ENCODE results near the gene TWSG1. TPM values are rescaled to one million over a fixed set of nuclear protein-coding genes. Genes with fewer than 3 reads are reported as not detected.

Gene TWSG1
- polyA plus RNA-seq, 1 experiment = 328 TPM

DNA sequence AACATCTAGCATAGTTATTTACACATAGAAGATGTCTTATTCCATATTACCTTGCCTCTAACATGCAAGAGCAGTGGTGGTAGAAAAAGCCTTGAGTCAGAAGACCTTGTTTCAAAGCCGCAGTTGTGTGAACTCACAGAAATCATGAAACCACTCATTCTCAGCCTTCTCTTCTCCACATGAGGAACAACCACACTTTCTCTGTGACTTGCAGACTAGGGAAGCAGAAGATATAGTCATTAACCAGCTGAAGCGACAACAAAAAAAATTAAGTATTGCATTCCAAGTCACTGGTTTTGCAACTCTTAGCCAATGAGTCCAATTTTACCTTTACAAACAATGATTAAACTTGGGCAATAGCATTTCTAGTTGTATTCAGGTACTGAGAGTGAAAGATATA, 19.0 kb downstream of the TWSG1 start:
- Histone ChIP-seq H3K27ac (ENCODE audit: low read depth, low read length) (no peak overlapping the region), H3K4me3 (ENCODE audit: low read depth, low read length) (no peak overlapping the region), H3K9me3 (ENCODE audit: control insufficient read depth, insufficient read depth, low read length) (no peaks in the 10 kb centered on the region), H3K27me3 (ENCODE audit: control insufficient read depth, insufficient read depth, low read length) (no peaks in the 10 kb centered on the region)
- DNase-seq (ENCODE audit: low read depth, low spot score) = no peak
- ChIA-PET POLR2A (no interaction called here), CTCF (no interaction called here)
- TF ChIP-seq, protein P1, sequence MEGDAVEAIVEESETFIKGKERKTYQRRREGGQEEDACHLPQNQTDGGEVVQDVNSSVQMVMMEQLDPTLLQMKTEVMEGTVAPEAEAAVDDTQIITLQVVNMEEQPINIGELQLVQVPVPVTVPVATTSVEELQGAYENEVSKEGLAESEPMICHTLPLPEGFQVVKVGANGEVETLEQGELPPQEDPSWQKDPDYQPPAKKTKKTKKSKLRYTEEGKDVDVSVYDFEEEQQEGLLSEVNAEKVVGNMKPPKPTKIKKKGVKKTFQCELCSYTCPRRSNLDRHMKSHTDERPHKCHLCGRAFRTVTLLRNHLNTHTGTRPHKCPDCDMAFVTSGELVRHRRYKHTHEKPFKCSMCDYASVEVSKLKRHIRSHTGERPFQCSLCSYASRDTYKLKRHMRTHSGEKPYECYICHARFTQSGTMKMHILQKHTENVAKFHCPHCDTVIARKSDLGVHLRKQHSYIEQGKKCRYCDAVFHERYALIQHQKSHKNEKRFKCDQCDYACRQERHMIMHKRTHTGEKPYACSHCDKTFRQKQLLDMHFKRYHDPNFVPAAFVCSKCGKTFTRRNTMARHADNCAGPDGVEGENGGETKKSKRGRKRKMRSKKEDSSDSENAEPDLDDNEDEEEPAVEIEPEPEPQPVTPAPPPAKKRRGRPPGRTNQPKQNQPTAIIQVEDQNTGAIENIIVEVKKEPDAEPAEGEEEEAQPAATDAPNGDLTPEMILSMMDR (IDR thresholded peaks at IDR 0.05; ENCODE audit: low read depth, low read length) = no peak

DNA sequence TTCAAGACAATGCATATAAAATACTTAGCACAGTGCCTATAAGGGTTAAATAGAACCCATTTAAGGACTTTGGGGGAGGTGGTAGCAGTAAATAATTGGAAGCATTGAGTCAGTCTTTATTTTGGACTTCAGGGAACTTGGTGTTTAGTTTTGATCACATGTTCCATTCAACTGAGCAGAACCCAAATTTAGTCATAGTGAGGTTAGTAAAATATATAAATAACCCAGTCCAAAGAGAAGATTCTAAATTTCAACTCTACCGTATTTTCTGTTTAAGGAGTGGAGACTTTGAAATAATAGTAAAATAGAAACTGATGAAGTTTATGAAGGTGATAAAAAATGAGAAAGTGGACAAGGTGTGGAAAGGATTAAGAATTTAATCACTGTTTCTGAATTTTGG, 19.7 kb downstream of the TWSG1 start:
- no peak for DNase-seq (ENCODE audit: low read depth, low spot score)
- ChIA-PET CTCF (no interaction called here), POLR2A (no interaction called here)
- no peaks in the 10 kb centered on the region for H3K27me3 ChIP-seq (ENCODE audit: control insufficient read depth, insufficient read depth, low read length)
- H3K4me3 ChIP-seq (ENCODE audit: low read depth, low read length) = no peak overlapping the region
- no peaks in the 10 kb centered on the region for H3K9me3 ChIP-seq (ENCODE audit: control insufficient read depth, insufficient read depth, low read length)
- H3K27ac ChIP-seq (ENCODE audit: low read depth, low read length) = no peak overlapping the region
- TF ChIP-seq, protein P1 (IDR thresholded peaks at IDR 0.05; ENCODE audit: low read depth, low read length) = no peak

DNA sequence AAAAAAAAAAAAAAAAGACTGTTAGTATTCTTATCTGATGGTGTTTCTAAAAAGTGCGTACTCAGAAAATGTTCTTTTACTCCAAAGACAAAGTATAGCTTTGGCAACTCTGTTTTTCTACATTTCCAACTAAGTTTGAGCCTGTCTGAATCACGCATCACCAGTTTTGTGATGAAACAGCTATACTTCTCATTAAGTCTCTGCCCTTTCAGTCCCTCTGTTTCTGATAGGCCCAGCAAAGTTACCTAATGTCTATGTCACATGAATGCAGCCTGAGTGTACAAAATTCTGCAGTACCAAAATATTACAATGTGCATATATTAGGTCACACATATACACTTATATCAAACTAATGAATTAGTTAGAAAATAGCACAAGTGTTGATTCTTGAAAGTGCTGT, 22.4 kb downstream of the TWSG1 start:
- H3K4me3 ChIP-seq (ENCODE audit: low read depth, low read length) = no peak overlapping the region
- H3K9me3 ChIP-seq (ENCODE audit: control insufficient read depth, insufficient read depth, low read length) = no peaks in the 10 kb centered on the region
- H3K27me3 ChIP-seq (ENCODE audit: control insufficient read depth, insufficient read depth, low read length) = no peaks in the 10 kb centered on the region
- TF ChIP-seq, protein P1 (IDR thresholded peaks at IDR 0.05; ENCODE audit: low read depth, low read length) = no peak
- ChIA-PET POLR2A (no interaction called here), CTCF (no interaction called here)
- H3K27ac ChIP-seq (ENCODE audit: low read depth, low read length) = no peak overlapping the region
- no peak for DNase-seq (ENCODE audit: low read depth, low spot score)

DNA sequence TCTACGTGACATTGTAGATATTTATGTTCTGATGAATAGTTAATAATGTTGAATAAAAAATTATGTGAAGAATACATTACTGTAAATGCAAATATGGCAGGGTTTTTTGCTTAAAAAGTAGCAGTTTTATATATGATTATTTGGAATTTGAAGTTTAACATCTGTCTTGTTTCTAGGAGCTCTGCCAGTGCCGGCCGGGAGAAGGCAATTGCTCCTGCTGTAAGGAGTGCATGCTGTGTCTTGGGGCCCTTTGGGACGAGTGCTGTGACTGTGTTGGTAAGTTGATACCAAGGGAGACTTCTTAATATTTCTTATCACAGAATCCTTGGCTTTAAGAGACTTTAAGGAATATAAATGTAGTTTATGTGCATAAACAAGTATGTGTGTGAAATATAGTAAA, 25.2 kb downstream of the TWSG1 start:
- ChIA-PET CTCF (no interaction called here), POLR2A (no interaction called here)
- Histone ChIP-seq H3K27ac (ENCODE audit: low read depth, low read length) (no peak overlapping the region), H3K9me3 (ENCODE audit: control insufficient read depth, insufficient read depth, low read length) (no peaks in the 10 kb centered on the region), H3K4me3 (ENCODE audit: low read depth, low read length) (no peak overlapping the region), H3K27me3 (ENCODE audit: control insufficient read depth, insufficient read depth, low read length) (no peaks in the 10 kb centered on the region)
- DNase-seq (ENCODE audit: low read depth, low spot score) = no peak
- TF ChIP-seq, protein P1 (IDR thresholded peaks at IDR 0.05; ENCODE audit: low read depth, low read length) = no peak

DNA sequence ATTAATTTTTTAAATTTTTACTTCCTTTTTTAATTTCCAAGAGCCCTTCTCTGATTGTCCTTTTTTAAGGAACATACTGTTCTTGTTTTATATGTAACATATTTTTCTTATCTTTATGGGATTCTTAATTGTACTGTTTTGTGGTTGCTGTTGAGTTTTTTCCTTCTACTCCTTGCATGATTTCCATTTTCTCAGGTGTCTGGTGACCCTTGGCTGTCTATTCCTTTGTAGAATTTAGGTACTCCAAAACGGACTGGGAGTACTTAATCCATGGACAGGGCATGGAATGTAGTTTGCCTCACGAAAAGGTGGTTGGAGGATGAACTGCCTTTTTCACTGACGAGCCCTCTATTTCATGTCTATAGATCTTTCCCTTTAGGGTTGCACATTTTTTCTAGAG, 26.6 kb downstream of the TWSG1 start:
- ChIA-PET CTCF (no interaction called here), POLR2A (no interaction called here)
- H3K9me3 ChIP-seq (ENCODE audit: control insufficient read depth, insufficient read depth, low read length) = no peaks in the 10 kb centered on the region
- H3K4me3 ChIP-seq (ENCODE audit: low read depth, low read length) = no peak overlapping the region
- no peaks in the 10 kb centered on the region for H3K27me3 ChIP-seq (ENCODE audit: control insufficient read depth, insufficient read depth, low read length)
- no peak for DNase-seq (ENCODE audit: low read depth, low spot score)
- H3K27ac ChIP-seq (ENCODE audit: low read depth, low read length) = no peak overlapping the region
- TF ChIP-seq, protein P1 (IDR thresholded peaks at IDR 0.05; ENCODE audit: low read depth, low read length) = no peak
